Activated CD4-positive, alpha-beta memory T cell treated with anti-CD3 and anti-CD28 coated beads, Interleukin-2, amount 10 ng/mL, durations not matched to agents 7 days and 5 days (primary cell): ENCODE data around the gene ELF5. TPM values are rescaled to one million over a fixed set of nuclear protein-coding genes. Genes with fewer than 3 reads are reported as not detected.

ENCODE experiments used
- CTCF ChIA-PET: fragments of 350-600 bp; sonication (Branson Sonifier 250); formaldehyde crosslinking; loops from one replicate; lab custom pipeline; 2021; ENCODE audit warnings: antibody characterized with exemption, inconsistent platforms; lab: Charles Lee
- POLR2A ChIA-PET: fragments of 350-600 bp; sonication (Branson Sonifier 250); formaldehyde crosslinking; loops from one replicate; lab custom pipeline; 2021; ENCODE audit warnings: antibody characterized with exemption; lab: Charles Lee
- DNase-seq: peaks from one replicate; pipeline ENCODE4 v3.0.0-alpha.2; 2020
- H3K27ac Mint-ChIP-seq: one replicate; pipeline ENCODE4 v1.8.0; 2021; ENCODE audit warnings: mild to moderate bottlenecking, mixed read lengths
- H3K27me3 Mint-ChIP-seq: one replicate; pipeline ENCODE4 v1.8.0; 2021; ENCODE audit warnings: mixed read lengths
- H3K36me3 Mint-ChIP-seq: one replicate; pipeline ENCODE4 v1.8.0; 2021; ENCODE audit warnings: low read depth, mixed read lengths
- H3K4me1 Mint-ChIP-seq: one replicate; pipeline ENCODE4 v1.8.0; 2021; ENCODE audit warnings: mixed read lengths
- H3K4me3 Mint-ChIP-seq: one replicate; pipeline ENCODE4 v1.8.0; 2021; ENCODE audit warnings: mild to moderate bottlenecking, mixed read lengths
- H3K9me3 Mint-ChIP-seq: one replicate; pipeline ENCODE4 v1.8.0; 2021; ENCODE audit warnings: mixed read lengths
- total RNA-seq, 2 experiments: library from RNA; stranded (reverse); gene quantifications; one replicate each; pipeline ENCODE4 v1.2.3, GENCODE V29; 2021

The ELF5 gene
- total RNA-seq, 2 experiments from 2014 or later: not detected

DNA sequence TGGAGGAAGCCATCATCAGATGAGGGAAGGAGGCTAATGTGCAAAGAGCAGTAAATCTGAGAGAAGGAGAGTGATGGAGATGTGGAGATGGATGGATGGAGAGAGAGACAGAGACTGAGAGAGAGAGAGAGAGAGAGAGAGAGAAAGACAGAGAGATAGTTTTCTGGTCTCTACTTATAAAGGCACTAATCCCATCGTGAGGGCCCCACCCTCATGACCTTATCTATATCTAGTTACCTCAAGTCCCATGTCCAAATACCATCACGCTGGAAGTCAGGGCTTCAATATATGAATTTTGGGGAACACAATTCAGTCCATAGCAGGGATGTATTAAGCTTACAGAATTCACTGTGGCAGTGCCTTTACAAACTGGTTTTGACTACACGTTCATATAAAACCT, 21.2 kb upstream of the ELF5 start:
- H3K27me3 Mint-ChIP-seq: peaks cover 20% of the 10 kb centered on the region
- no peak overlapping the region for H3K27ac Mint-ChIP-seq
- no peaks in the 10 kb centered on the region for H3K4me1 Mint-ChIP-seq
- no peak for DNase-seq
- H3K4me3 Mint-ChIP-seq: no peak overlapping the region
- H3K9me3 Mint-ChIP-seq: no peaks in the 10 kb centered on the region
- POLR2A ChIA-PET: no interaction called here
- CTCF ChIA-PET: no interaction called here
- no peaks in the 10 kb centered on the region for H3K36me3 Mint-ChIP-seq

DNA sequence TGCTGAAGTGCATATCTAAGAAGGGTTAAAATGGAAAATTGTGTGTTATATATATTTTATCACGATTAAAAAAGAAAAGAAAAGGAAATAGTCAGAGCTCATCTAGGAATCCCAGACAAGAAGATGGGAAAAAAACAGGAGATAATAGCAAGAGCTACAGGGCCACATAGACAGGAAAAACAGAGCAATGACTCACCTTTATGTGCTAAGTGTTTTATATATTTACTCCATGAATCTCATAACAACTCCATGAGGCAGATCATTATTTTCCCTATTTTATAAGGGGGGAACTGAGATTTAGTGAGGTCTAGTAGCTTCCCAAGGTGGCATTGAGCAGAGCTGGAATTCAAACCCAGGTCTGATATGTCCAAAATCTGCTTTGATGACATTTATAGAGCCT, 18.1 kb upstream of the ELF5 start:
- Mint-ChIP-seq H3K4me1 (no peaks in the 10 kb centered on the region), H3K36me3 (no peaks in the 10 kb centered on the region), H3K4me3 (no peak overlapping the region), H3K27me3 (peaks cover 17% of the 10 kb centered on the region), H3K27ac (no peak overlapping the region), H3K9me3 (no peaks in the 10 kb centered on the region)
- CTCF ChIA-PET: interaction anchor here (1.9 kb wide), 1 partner anchor 19 kb away, joined by 5 read pairs; the partner anchor contains the start of gene ELF5
- no peak for DNase-seq
- POLR2A ChIA-PET: no interaction called here

DNA sequence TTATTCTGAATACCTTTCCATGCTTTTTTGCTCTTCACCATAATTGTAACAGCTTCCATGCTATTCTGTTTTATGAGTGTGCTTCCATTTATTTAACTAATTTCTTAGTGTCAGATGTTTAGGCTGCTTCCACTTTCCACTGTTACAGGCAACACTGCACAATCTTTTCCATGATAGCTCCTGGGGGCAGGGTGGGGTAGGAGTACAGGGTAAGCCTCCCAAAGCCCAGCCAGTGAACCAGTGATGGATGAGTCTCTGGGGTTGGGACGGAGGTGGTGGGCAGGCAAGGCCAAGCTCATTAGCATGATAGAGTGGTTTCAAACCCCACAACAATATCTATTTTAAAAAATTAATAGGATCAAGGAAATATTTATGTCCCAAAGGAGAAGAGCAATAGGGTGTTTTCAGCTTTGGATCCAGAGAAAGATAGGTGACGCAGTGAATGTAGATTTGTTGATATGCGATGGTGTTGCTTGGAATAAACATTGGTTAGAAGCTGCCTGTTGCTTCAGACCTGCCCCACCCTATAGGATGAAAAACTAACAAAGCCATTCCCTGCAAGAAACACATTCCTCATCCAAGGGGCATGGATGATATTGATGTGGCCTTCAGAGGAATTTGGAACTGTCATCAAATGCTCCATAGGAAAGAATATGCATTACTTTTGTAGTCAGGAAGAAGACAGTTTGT, 17.1 kb upstream of the ELF5 start:
- Mint-ChIP-seq H3K36me3 (no peaks in the 10 kb centered on the region), H3K27me3 (peaks cover 17% of the 10 kb centered on the region), H3K4me1 (no peaks in the 10 kb centered on the region), H3K4me3 (no peak overlapping the region), H3K27ac (no peak overlapping the region), H3K9me3 (no peaks in the 10 kb centered on the region)
- no peak for DNase-seq
- POLR2A ChIA-PET: no interaction called here
- CTCF ChIA-PET: interaction anchor here (1.9 kb wide), 1 partner anchor 18 kb away, joined by 5 read pairs; the partner anchor contains the start of gene ELF5

DNA sequence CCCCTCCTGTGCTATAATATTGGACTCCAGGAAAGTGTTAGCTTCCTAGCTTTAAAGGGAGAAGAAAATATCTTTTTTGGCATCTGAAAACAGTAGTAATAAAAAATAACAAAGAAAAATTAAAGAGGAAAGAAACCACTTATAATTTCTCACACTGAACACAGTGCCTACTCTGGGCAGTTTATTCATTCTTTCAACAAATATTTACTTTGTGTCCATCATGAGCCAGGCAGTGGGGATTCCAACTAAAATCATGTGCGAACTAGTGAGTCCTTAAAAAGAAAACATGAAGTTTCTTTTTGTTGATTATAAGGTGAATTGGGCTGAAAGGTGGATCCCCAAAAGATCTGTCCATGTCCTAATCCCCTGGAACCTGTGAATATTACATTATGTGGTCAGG, 16.0 kb upstream of the ELF5 start:
- Mint-ChIP-seq H3K4me3 (no peak overlapping the region), H3K36me3 (no peaks in the 10 kb centered on the region), H3K27ac (no peak overlapping the region), H3K9me3 (no peaks in the 10 kb centered on the region), H3K4me1 (no peaks in the 10 kb centered on the region), H3K27me3 (peaks cover 17% of the 10 kb centered on the region)
- DNase-seq: no peak
- POLR2A ChIA-PET: no interaction called here
- CTCF ChIA-PET: no interaction called here

DNA sequence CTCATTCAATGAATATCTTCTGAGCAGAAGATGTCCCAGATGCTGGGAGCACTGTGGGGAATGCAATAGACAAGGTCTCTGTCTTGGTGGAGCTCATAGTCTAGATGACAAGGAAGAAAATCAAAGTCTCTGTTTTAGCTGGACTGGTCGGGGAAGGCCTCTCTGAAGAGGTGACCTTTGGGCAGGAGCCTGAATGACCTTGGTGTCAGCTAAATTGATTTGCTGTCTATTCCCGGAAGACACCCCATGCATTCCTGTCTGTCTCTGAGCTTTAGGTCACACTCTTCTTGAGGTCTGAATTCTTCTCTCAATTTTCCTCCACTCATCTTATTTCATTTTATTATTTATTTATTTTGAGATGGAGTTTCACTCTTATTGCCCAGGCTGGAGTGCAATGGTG, 14.5 kb upstream of the ELF5 start:
- Mint-ChIP-seq H3K4me1 (no peaks in the 10 kb centered on the region), H3K9me3 (no peaks in the 10 kb centered on the region), H3K36me3 (no peaks in the 10 kb centered on the region), H3K27ac (no peak overlapping the region), H3K4me3 (no peak overlapping the region), H3K27me3 (peaks cover 14% of the 10 kb centered on the region)
- ChIA-PET CTCF (no interaction called here), POLR2A (no interaction called here)
- no peak for DNase-seq

DNA sequence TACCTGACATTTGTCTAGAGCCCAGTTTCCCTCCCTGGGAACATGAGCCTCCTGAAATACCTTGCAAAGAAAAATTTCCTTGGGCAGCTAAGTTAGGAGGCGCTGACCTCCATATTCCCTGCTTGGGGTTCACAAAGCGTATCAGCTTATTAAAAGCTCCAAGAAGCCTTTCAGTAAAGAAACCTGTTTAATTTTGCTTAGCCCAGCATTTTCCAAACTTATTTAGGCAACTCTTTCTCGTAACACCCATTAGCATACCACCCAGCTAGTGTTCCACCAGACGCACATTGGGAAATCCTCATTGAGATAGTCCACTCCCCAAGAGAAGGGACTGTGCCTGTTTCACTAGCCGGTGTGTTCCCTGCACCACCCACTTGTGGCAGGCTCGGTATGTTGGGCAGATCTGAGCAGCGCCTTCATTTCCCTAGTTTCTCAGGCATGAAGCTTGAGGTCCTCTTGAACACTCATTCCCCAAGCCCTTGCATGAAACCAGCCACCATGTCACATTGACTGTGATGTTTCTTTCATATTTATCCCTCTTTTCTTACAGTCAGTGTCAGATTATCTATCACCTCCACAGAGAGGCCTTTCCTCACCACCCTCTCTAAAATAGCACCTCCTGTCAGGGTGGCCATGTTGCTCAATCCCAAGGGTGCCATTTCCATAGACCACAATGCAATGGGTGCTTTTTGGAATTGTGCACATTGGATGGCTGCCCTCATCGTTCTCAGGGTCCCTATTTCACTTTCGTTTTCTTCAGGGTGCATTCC, 12.5 kb upstream of the ELF5 start:
- POLR2A ChIA-PET: no interaction called here
- H3K4me3 Mint-ChIP-seq: no peak overlapping the region
- no peaks in the 10 kb centered on the region for H3K4me1 Mint-ChIP-seq
- no peaks in the 10 kb centered on the region for H3K9me3 Mint-ChIP-seq
- H3K27me3 Mint-ChIP-seq: peaks cover 8% of the 10 kb centered on the region
- no peak for DNase-seq
- CTCF ChIA-PET: no interaction called here
- H3K27ac Mint-ChIP-seq: no peak overlapping the region
- no peaks in the 10 kb centered on the region for H3K36me3 Mint-ChIP-seq

DNA sequence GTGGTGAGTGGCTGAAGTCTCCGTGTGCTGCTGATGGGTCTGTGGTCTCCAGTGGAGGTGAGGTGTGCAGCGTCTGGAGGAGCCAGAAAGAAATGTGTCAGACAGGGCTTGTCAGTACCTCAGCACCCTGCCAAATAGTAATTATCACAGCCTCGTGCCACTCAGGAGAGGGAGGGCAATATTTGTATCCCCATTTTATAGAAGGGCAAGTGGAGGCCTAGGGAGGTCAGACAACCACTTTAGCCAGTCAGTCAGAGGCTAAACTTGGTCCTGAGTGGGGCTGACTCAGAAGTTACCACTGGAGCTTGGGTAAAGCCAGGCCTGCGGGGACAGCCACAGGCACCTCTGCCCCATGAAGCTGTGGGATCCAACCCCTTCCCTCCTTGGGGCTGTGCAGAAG, 11.5 kb upstream of the ELF5 start:
- DNase-seq: no peak
- H3K27me3 Mint-ChIP-seq: peaks cover 8% of the 10 kb centered on the region
- H3K9me3 Mint-ChIP-seq: no peaks in the 10 kb centered on the region
- no peaks in the 10 kb centered on the region for H3K4me1 Mint-ChIP-seq
- no peaks in the 10 kb centered on the region for H3K36me3 Mint-ChIP-seq
- ChIA-PET CTCF (no interaction called here), POLR2A (no interaction called here)
- no peak overlapping the region for H3K4me3 Mint-ChIP-seq
- no peak overlapping the region for H3K27ac Mint-ChIP-seq

DNA sequence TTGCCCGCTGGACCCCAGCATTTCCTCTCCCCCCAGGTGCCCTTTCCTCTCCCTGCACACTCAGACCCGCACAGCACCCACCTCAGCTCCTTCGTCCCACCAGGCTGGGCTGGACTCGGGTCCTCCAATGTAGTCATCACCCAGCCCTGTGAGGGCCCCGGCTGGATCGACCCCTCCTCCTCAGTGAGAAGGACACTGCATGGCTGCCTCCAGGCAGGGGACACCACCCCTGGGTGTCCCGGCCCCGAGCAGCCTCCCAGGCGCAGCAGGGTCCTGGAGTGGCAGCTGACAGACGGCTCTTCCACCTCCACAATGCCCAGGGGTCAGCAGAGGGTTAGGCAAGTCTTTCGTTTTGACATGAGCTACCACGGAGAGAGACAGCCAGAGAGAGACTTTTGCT, 11.1 kb upstream of the ELF5 start:
- no peaks in the 10 kb centered on the region for H3K9me3 Mint-ChIP-seq
- no peak for DNase-seq
- no peaks in the 10 kb centered on the region for H3K36me3 Mint-ChIP-seq
- no peaks in the 10 kb centered on the region for H3K4me1 Mint-ChIP-seq
- ChIA-PET CTCF (interaction anchor here (1.3 kb wide), 1 partner anchor 12 kb away, joined by 10 read pairs; the partner anchor contains the start of gene ELF5), POLR2A (no interaction called here)
- H3K4me3 Mint-ChIP-seq: no peak overlapping the region
- H3K27me3 Mint-ChIP-seq: peaks cover 5% of the 10 kb centered on the region
- H3K27ac Mint-ChIP-seq: no peak overlapping the region

DNA sequence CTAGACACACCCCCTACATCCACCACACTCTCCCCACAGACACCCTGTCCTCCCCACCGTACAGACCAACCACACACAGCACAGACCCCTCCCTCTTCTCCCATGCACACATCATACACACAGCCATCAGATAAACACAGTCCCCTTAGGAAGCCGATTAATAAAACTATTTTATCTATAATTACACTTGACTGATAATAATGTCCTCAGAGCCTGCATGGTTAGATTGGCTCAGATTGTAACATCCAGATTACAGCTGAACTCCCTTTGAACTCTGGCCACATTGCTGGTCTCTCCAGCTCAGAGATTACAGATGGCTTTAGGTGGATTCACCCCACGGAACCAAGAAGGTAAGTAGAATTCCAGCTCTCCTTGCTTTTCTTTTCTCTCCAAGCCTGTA, 9.5 kb upstream of the ELF5 start:
- Mint-ChIP-seq H3K27me3 (peaks cover 2% of the 10 kb centered on the region), H3K27ac (no peak overlapping the region), H3K4me3 (no peak overlapping the region), H3K36me3 (no peaks in the 10 kb centered on the region), H3K4me1 (no peaks in the 10 kb centered on the region), H3K9me3 (no peaks in the 10 kb centered on the region)
- no peak for DNase-seq
- CTCF ChIA-PET: interaction anchor here (0.9 to 1.1 kb wide), 2 partner anchors 10 to 88 kb away, joined by 3 read pairs; partner anchors contain the start of gene ELF5
- POLR2A ChIA-PET: no interaction called here

DNA sequence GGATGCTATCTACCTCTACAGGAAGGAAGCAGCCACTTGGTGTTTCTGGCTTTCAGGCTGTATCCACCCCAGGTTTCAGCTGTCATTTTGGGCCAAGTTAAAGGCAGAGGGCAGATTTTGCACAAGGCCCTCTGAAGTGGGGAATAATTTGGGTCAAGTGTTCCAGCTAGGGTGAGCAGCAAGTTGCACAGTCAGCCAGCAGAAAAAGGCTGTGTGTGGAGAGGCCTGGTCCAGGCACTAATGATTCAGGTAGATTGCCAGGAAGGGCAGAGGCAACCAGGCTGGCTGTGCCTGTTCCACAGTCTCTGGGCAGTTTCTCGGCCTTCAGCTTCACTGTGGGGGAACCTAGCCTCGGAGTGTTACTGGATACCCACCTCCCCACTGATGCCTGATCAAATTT, 8.6 kb upstream of the ELF5 start:
- H3K27ac Mint-ChIP-seq: no peak overlapping the region
- peaks cover 3% of the 10 kb centered on the region for H3K27me3 Mint-ChIP-seq
- no peaks in the 10 kb centered on the region for H3K4me1 Mint-ChIP-seq
- H3K9me3 Mint-ChIP-seq: no peaks in the 10 kb centered on the region
- DNase-seq: no peak
- POLR2A ChIA-PET: no interaction called here
- H3K36me3 Mint-ChIP-seq: no peaks in the 10 kb centered on the region
- CTCF ChIA-PET: interaction anchor here (0.9 to 1.1 kb wide), 2 partner anchors 9 to 88 kb away, joined by 3 read pairs; partner anchors contain the start of gene ELF5
- H3K4me3 Mint-ChIP-seq: no peak overlapping the region

DNA sequence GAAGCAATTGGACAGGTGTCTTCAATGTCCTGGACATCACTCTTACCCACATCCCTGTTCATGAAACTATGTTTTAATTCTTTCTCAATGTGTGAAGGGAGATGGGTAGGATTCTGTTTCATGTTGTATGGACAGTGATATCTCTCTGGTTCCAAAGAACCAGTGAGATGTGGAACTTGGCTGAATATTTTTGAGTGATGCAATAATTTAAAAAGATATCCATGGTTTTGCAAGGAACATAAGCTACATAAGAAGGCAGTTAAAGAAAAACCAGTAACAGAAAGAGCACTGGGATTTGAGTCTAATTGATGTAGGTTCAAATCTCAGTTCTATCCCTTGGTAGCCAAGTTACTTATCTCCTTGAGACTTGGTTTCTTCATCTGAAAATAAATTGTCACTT, 7.7 kb upstream of the ELF5 start:
- Mint-ChIP-seq H3K27me3 (peaks cover 7% of the 10 kb centered on the region), H3K4me1 (no peaks in the 10 kb centered on the region), H3K9me3 (no peaks in the 10 kb centered on the region), H3K36me3 (no peaks in the 10 kb centered on the region), H3K27ac (no peak overlapping the region), H3K4me3 (no peak overlapping the region)
- DNase-seq: no peak
- CTCF ChIA-PET: no interaction called here
- POLR2A ChIA-PET: no interaction called here

DNA sequence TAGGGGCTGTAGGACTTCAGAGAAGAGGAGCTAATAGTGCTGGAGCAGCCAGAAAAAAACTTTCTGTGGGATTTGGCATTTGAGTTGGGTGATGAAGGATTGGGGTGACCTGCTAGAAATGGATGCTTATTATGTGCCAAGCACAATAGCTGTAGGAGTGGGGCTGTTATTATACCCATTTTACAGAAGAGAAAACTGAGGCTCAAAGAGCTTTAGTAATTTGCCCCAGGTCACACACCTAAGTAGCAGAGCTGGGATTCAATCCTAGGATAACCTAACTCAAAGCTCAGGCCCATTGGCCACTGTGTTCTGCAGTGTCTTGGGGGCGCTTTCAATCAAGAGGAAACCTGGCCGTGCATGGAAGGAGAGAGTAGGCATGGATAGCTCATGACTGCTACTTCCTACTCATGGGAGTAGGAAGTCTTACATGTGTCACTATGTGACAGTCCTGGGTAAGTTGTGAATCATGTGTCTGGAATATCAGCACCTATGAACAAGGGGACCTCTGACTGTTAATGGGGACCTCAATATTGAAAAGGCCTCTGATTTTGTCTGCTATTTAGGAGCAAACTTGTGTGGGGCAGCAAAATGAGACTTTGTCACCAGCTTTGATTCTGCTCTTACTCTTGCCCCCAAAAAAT, 6.1 kb upstream of the ELF5 start:
- no peak overlapping the region for H3K27ac Mint-ChIP-seq
- POLR2A ChIA-PET: no interaction called here

DNA sequence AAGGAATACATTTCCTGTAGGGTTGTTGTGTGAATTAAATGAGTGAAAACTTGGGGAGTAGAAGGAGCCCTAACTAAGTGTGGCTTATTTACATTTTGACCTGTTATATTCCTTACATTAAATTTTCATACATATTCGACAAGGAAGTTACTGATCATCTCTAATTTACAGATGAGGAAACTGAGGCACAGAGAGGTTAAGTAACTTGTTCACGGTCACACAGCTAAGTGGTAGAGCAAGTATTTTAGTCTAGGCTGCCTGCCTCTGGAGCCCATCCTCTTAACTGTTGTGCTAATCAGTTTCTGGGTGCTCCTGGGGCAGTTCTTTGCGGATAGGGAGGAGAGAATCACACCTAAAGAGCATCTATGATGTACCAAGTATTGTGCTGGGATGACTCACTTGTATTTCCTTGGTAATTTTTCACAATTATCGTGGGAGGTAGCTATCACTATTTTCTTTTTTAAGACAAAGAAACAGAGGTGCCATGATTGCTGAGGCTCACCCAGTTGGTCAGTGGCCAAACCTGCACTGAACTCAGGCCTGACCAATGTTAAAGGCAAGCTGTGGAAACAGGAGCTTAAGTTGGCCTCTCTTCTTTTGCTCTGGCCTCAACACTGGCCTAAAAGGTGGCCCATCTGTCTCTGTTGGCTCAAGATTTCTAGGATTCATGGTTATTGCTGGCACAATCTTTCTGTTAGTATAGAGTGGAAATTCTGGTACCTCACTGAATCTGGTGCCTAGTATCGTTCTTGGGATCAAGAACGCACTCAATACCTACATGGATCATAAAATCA, 2.9 kb upstream of the ELF5 start:
- H3K9me3 Mint-ChIP-seq: no peaks in the 10 kb centered on the region
- H3K4me1 Mint-ChIP-seq: no peaks in the 10 kb centered on the region
- no peak overlapping the region for H3K4me3 Mint-ChIP-seq
- ChIA-PET CTCF (no interaction called here), POLR2A (no interaction called here)
- no peaks in the 10 kb centered on the region for H3K36me3 Mint-ChIP-seq
- DNase-seq: no peak
- no peak overlapping the region for H3K27ac Mint-ChIP-seq
- H3K27me3 Mint-ChIP-seq: peaks cover 10% of the 10 kb centered on the region

More for the DNA sequence above, 6.1 kb upstream of the ELF5 start:
- no peak for DNase-seq
- no peak overlapping the region for H3K4me3 Mint-ChIP-seq
- no peaks in the 10 kb centered on the region for H3K36me3 Mint-ChIP-seq
- no peaks in the 10 kb centered on the region for H3K9me3 Mint-ChIP-seq
- CTCF ChIA-PET: no interaction called here
- H3K27me3 Mint-ChIP-seq: peaks cover 10% of the 10 kb centered on the region
- H3K4me1 Mint-ChIP-seq: no peaks in the 10 kb centered on the region
